Measurements from ENCODE around the gene ARSH.
"Not testable (repeated sequence)": the region's sequence is repeated elsewhere in the genome, so short reads cannot be mapped to it uniquely, and the experiment has no call there.

Gene ARSH

GRCh38 chrX:3006495-3006894 is at the start of gene ARSH:
Gene ARSH (plus strand): TSS chrX:3006546. CDS start chrX:3006613, 67 bp downstream.
- H3K27ac Mint-ChIP-seq: no peak within 1 kb of the TSS
- H3K9me3 Mint-ChIP-seq: no peaks in the 10 kb centered on the region
- DNase-seq (no peak), ATAC-seq (no peak)
- no peaks in the 10 kb centered on the region for H3K4me1 Mint-ChIP-seq
- H3K36me3 Mint-ChIP-seq (ENCODE audit: low read depth): no peaks in the 10 kb centered on the region
- no peak within 1 kb of the TSS for H3K4me3 Mint-ChIP-seq
- no peaks in the 10 kb centered on the region for H3K27me3 Mint-ChIP-seq

GRCh38 chrX:2958199-2958598 is 48.1 kb upstream of the ARSH start:
- Mint-ChIP-seq H3K36me3 (ENCODE audit: low read depth) (no peaks in the 10 kb centered on the region), H3K9me3 (no peaks in the 10 kb centered on the region), H3K27me3 (peaks cover 2% of the 10 kb centered on the region), H3K4me3 (no peak overlapping the region), H3K27ac (no peak overlapping the region), H3K4me1 (no peaks in the 10 kb centered on the region)
- DNase-seq (no peak), ATAC-seq (no peak)

- ATAC-seq: no peak
- Mint-ChIP-seq H3K36me3 (ENCODE audit: low read depth) (no peaks in the 10 kb centered on the region), H3K4me3 (no peak overlapping the region), H3K27me3 (no peaks in the 10 kb centered on the region), H3K4me1 (peaks cover under 1% of the 10 kb centered on the region), H3K9me3 (no peaks in the 10 kb centered on the region), H3K27ac (no peak overlapping the region)
- DNase-seq: no peak
Measured at GRCh38 chrX:2960861-2961515, 45.4 kb upstream of the ARSH start.

- Mint-ChIP-seq H3K27ac (no peak overlapping the region), H3K9me3 (no peaks in the 10 kb centered on the region), H3K27me3 (no peaks in the 10 kb centered on the region), H3K4me3 (no peak overlapping the region), H3K36me3 (ENCODE audit: low read depth) (no peaks in the 10 kb centered on the region), H3K4me1 (peaks cover 2% of the 10 kb centered on the region)
- ATAC-seq (no peak), DNase-seq (no peak)
Measured at GRCh38 chrX:2962381-2962780, 44.0 kb upstream of the ARSH start.

GRCh38 chrX:2963449-2963848 is 42.9 kb upstream of the ARSH start:
- H3K27ac Mint-ChIP-seq; H3K4me1 Mint-ChIP-seq; H3K9me3 Mint-ChIP-seq; H3K4me3 Mint-ChIP-seq; H3K27me3 Mint-ChIP-seq; ATAC-seq; DNase-seq; H3K36me3 Mint-ChIP-seq (ENCODE audit: low read depth): not testable (repeated sequence)

- ATAC-seq, DNase-seq: not testable (repeated sequence)
Measured at GRCh38 chrX:2963992-2964794, 42.2 kb upstream of the ARSH start.

GRCh38 chrX:2965965-2966364 is 40.4 kb upstream of the ARSH start:
- ATAC-seq: peak; percentile 49
- no peaks in the 10 kb centered on the region for H3K36me3 Mint-ChIP-seq (ENCODE audit: low read depth)
- H3K27me3 Mint-ChIP-seq: peaks cover 2% of the 10 kb centered on the region
- H3K4me1 Mint-ChIP-seq: peaks cover 9% of the 10 kb centered on the region
- no peak overlapping the region for H3K27ac Mint-ChIP-seq
- no peaks in the 10 kb centered on the region for H3K9me3 Mint-ChIP-seq
- no peak overlapping the region for H3K4me3 Mint-ChIP-seq
- peak; percentile 2 for DNase-seq

More at GRCh38 chrX:2963992-2964794, 42.2 kb upstream of the ARSH start:
- H3K4me1 Mint-ChIP-seq; H3K4me3 Mint-ChIP-seq; H3K27ac Mint-ChIP-seq; H3K36me3 Mint-ChIP-seq (ENCODE audit: low read depth); H3K27me3 Mint-ChIP-seq; H3K9me3 Mint-ChIP-seq: not testable (repeated sequence)

- peaks cover 2% of the 10 kb centered on the region for H3K27me3 Mint-ChIP-seq
- DNase-seq: no peak
- no peak overlapping the region for H3K27ac Mint-ChIP-seq
- H3K9me3 Mint-ChIP-seq: no peaks in the 10 kb centered on the region
- no peak overlapping the region for H3K4me3 Mint-ChIP-seq
- peaks cover 9% of the 10 kb centered on the region for H3K4me1 Mint-ChIP-seq
- no peaks in the 10 kb centered on the region for H3K36me3 Mint-ChIP-seq (ENCODE audit: low read depth)
- ATAC-seq: no peak
Measured at GRCh38 chrX:2967012-2967411, 39.3 kb upstream of the ARSH start.

GRCh38 chrX:2967584-2967983 is 38.8 kb upstream of the ARSH start:
- H3K4me3 Mint-ChIP-seq: no peak overlapping the region
- H3K4me1 Mint-ChIP-seq: peaks cover 9% of the 10 kb centered on the region
- no peaks in the 10 kb centered on the region for H3K9me3 Mint-ChIP-seq
- no peaks in the 10 kb centered on the region for H3K36me3 Mint-ChIP-seq (ENCODE audit: low read depth)
- no peak overlapping the region for H3K27ac Mint-ChIP-seq
- no peak for DNase-seq
- no peak for ATAC-seq
- peaks cover 2% of the 10 kb centered on the region for H3K27me3 Mint-ChIP-seq

- ATAC-seq: peak; percentile 96
- no peaks in the 10 kb centered on the region for H3K9me3 Mint-ChIP-seq
- no peaks in the 10 kb centered on the region for H3K36me3 Mint-ChIP-seq (ENCODE audit: low read depth)
- H3K27ac Mint-ChIP-seq: no peak overlapping the region
- H3K27me3 Mint-ChIP-seq: peaks cover 2% of the 10 kb centered on the region
- peak overlapping the region; percentile 43 for H3K4me3 Mint-ChIP-seq
- peak; percentile 4 for DNase-seq
- peaks cover 9% of the 10 kb centered on the region for H3K4me1 Mint-ChIP-seq
Measured at GRCh38 chrX:2967998-2968909, 38.1 kb upstream of the ARSH start.

- Mint-ChIP-seq H3K27ac (no peak overlapping the region), H3K9me3 (no peaks in the 10 kb centered on the region), H3K4me3 (no peak overlapping the region), H3K27me3 (peaks cover 2% of the 10 kb centered on the region), H3K4me1 (peaks cover 9% of the 10 kb centered on the region), H3K36me3 (ENCODE audit: low read depth) (no peaks in the 10 kb centered on the region)
- ATAC-seq: no peak
- no peak for DNase-seq
Measured at GRCh38 chrX:2969021-2969420, 37.3 kb upstream of the ARSH start.

GRCh38 chrX:2972391-2972790 is 34.0 kb upstream of the ARSH start:
- no peaks in the 10 kb centered on the region for H3K36me3 Mint-ChIP-seq (ENCODE audit: low read depth)
- no peaks in the 10 kb centered on the region for H3K9me3 Mint-ChIP-seq
- ATAC-seq (no peak), DNase-seq (no peak)
- H3K27ac Mint-ChIP-seq: no peak overlapping the region
- H3K4me1 Mint-ChIP-seq: peaks cover 7% of the 10 kb centered on the region
- peaks cover 2% of the 10 kb centered on the region for H3K27me3 Mint-ChIP-seq
- H3K4me3 Mint-ChIP-seq: no peak overlapping the region

- DNase-seq: no peak
- Mint-ChIP-seq H3K9me3 (no peaks in the 10 kb centered on the region), H3K4me1 (no peaks in the 10 kb centered on the region), H3K27me3 (peaks cover 2% of the 10 kb centered on the region), H3K36me3 (ENCODE audit: low read depth) (no peaks in the 10 kb centered on the region), H3K4me3 (no peak overlapping the region), H3K27ac (no peak overlapping the region)
- no peak for ATAC-seq
Measured at GRCh38 chrX:2974961-2975360, 31.4 kb upstream of the ARSH start.

GRCh38 chrX:2978639-2979038 is 27.7 kb upstream of the ARSH start:
- ATAC-seq; H3K9me3 Mint-ChIP-seq; H3K4me1 Mint-ChIP-seq; H3K27me3 Mint-ChIP-seq; H3K4me3 Mint-ChIP-seq; H3K36me3 Mint-ChIP-seq (ENCODE audit: low read depth); DNase-seq; H3K27ac Mint-ChIP-seq: not testable (repeated sequence)
